DMS53 treated with DMSO at 0.1 percent for 48 hours (cell line): ENCODE results near the gene NPIPB5.
"Not testable (repeated sequence)": the region's sequence is repeated elsewhere in the genome, so short reads cannot be mapped to it uniquely, and the experiment has no call there.

Experiments used
- DNase-seq: peaks from one replicate; lab custom pipeline; 2025; ENCODE audit not compliant: unreplicated experiment; lab: John Stamatoyannopoulos, UW

The NPIPB5 gene

DNA sequence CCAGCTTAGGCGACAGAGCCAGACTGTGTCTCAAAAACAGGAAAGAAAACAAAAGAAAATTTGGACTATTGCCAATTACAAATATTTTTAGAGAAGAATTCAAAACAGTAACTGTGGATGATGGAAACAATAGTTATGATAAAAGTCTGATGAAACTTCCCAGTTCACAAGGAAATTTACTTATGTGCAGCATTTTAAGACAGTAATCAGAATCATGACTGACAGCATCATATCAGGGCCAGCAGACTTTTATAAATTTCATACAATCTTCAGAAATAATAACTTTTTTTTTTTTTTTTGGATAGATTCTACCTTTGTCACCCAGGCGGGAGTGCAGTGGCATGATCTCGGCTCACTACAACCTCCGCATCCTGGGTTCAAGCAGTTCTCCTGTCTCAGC, at the start of gene NPIPB5:
Gene NPIPB5, plus strand, starts transcription at position 301 of the 400 bp plus-strand sequence. CDS start 2,911 bp downstream, outside the sequence.
- not testable (repeated sequence) for DNase-seq

DNA sequence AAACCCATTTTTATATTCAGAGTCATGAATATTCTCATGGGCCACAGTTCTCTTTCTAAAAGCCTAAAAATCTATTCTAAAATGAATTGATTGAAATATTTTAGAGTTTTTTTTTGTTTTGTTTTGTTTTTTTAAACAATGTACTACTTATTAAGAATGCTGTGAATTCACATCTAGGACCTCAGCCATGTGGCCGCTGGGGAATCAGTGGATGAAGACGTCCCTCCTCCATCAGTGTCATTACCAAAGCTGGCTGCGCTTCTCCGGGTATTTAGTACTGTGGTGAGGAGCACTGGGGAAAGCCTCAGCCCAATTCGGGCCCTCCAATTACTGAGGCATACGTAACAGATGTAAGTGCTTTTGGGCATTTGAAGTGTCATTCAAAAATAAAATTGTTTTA, 41.8 kb upstream of the NPIPB5 start:
- not testable (repeated sequence) for DNase-seq

DNA sequence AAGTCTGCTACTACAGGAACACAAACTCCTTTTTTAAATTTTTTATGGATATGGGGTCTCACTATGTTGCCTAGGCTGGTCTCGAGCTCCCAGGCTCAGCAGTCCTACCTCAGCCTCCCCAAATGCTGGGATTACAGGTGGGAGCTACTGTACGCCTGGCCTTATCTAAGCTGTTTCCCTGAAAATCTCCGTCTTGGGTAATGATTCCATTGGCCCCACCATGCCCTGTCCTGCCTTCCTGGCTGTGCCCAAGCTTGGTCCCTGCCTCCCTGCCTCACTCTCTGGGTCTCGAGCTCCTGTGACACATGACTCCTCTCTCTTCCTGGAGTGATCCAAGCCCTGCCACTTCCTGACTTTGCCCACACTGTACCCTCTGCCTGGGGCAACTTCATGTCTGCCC, 27.3 kb downstream of the NPIPB5 start:
- DNase-seq = not testable (repeated sequence)

DNA sequence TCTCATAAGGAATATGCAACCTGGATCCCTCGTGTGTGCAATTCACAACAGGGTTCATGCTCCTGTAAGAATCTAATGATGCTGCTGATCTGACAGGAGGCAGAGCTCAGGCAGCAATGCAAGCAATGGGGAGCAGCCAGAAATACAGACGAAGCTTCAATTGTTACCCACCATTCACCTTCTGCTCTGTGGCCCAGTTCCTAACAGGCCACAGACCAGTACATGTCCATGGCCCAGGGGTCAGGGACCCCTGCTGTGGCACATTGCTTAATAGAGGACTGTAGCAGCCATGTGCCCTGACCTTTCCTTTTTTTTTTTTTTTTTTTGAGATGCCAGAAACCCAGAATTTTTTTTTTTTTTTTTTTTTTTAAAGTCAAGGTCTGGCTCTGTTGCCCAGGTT, 34.1 kb downstream of the NPIPB5 start:
- not testable (repeated sequence) for DNase-seq

DNA sequence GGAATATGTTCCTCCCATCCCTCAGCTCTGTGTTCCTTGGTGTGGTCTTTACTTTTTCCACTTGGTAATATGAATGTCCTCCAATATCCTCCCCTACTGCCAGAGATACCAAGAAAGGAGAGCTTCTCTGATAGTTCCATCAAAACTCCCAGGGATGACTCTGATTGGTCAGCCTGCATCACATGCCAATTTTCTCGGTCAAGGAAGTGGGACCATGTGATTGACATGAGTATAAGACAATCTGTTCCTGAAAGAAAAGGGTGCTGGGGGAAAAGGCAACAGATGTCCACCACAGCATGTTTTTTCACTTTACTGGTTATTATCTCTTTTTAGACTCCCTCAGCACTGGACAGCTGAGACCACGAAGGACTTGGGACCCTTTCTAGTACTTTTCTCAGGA, 35.9 kb downstream of the NPIPB5 start:
- DNase-seq = not testable (repeated sequence)

DNA sequence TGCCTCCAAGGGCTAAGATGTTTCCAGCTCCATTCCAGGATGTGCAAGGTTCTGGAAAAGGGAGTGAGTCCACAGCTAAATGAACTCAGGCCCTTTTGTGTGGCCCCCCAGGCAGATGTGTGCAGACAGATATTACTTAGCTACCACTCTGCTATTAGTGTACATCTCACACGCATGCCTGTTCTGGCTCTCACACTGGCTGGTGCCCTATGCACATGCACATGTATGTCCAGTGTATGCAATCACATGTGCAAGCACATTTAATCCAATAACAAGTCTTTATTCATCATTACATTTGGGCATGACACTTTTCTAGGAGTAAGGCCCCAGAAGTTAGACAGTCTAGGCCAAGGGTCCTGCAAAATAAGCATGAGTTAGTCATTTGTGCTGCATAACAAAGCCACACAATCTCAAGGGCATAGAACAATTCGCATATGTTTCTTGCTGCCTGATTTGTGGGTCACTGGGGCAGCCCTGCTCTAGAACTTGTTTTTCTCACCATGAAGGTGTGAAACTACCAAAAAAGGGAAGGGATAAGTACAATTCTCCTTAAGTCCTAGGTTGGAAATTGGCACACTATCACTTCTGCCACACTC, 36.6 kb downstream of the NPIPB5 start:
- DNase-seq = not testable (repeated sequence)

DNA sequence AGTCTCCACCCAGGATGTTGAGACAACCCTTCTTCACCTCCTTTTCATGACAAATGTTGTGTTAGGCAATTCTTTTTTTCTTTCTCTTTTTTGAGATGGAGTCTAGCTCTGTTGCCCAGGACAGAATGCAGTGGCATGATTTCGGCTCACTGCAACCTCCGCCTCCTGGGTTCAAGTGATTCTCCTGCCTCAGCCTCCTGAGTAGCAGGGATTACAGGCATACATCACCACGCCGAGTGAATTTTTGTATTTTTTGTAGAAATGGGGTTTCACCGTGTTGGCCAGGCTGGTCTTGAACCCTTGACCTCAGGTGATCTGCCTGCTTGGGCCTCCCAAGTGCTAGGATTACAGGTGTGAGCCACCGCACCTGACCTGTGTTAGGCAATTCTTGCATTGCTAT, 39.2 kb downstream of the NPIPB5 start:
- not testable (repeated sequence) for DNase-seq

DNA sequence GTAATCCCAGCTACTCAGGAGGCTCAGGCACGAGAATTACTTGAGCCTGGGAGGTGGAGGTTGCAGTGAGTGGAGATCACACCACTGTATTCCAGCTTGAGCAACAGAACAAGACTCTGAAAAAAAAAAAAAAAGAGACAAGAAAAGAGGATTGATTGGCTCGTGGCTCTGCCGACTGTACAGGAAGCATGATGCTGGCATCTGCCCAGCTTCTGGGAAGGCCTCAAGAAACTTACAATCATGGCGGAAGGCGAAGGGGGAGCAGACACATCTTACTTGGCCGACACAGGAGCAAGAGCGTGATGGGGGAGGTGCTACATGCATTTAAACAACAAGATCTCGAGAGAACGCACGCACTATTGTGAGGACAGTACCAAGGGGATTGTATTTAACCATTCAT, 40.5 kb downstream of the NPIPB5 start:
- DNase-seq = not testable (repeated sequence)

DNA sequence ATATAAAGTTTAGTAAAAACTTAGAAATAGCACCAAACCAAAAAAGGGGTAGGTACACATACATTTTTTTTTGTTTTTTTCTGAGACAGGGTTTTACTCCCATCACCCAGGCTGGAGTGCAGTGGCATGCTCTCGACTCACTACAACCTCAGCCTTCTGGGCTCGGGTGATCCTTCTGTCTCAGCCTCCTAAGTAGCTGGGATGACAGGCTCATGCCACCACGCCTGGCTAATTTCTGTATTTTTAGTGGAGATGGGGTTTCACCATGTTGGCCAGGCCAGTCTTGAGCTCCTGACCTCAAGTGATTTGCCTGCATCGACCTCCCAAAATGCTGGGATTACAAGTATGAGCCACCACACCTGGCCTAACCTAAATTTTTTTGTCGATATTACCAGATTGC, 41.0 kb downstream of the NPIPB5 start:
- not testable (repeated sequence) for DNase-seq

DNA sequence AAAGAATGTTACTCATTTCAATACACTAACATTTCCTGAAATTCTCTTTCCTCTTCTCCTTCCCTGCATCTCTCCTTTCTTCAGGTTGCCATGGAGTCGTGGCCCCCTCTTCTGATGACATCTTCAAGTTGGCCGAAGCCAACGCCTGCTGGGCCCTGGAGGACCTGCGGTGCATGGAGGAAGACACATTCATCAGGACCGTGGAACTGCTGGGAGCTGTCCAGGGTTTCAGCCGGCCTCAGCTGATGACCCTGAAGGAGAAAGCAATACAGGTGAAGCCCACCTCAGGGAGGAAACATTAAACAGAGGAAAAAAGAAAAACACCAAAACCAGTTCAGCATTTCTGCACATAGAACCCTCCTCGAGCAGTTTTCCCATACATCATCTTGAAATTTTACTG, 46.1 kb downstream of the NPIPB5 start:
- DNase-seq = not testable (repeated sequence)
